Measurements from ENCODE around the gene TAS1R3.

The TAS1R3 gene

DNA sequence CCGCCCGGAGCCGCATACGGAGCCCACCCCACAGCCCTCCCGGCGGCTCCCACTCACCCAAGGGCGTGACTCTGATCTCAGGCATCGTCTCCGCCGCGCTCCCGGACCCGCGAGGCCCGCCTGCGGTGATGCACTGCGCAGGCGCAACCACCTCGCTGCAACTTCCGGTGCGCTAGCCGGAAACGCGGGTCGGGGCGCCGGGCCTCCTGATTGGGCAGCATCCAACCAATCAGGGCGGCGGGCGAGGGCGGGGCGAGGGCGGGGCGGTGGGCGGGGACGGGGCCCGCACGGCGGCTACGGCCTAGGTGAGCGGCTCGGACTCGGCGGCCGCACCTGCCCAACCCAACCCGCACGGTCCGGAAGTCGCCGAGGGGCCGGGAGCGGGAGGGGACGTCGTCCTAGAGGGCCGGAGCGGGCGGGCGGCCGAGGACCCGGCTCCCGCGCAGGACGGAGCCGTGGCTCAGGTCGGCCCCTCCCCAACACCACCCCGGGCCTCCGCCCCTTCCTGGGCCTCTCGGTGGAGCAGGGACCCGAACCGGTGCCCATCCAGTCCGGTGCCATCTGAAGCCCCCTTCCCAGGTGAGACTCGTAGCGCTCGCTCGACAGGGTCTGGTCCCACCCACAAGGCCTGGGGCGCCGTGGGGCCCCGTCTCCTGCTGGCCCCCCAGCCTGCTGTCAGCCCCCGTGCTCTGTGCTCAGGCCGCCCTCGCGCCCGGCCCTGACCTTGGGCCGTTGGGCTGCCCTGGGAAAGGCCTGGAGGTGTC is 6.4 kb upstream of the TAS1R3 start, which contains the start of the genes CPTP and INTS11:
Gene CPTP, plus strand, starts transcription at position 279 of the 764 bp plus-strand sequence. CDS start 2,109 bp downstream, outside the sequence.
Gene INTS11, minus strand, starts transcription at position 137 of the 764 bp plus-strand sequence. Its CDS starts 52 bp downstream, at position 85.
- DNase-seq = peak; percentile 79 to 85

DNA sequence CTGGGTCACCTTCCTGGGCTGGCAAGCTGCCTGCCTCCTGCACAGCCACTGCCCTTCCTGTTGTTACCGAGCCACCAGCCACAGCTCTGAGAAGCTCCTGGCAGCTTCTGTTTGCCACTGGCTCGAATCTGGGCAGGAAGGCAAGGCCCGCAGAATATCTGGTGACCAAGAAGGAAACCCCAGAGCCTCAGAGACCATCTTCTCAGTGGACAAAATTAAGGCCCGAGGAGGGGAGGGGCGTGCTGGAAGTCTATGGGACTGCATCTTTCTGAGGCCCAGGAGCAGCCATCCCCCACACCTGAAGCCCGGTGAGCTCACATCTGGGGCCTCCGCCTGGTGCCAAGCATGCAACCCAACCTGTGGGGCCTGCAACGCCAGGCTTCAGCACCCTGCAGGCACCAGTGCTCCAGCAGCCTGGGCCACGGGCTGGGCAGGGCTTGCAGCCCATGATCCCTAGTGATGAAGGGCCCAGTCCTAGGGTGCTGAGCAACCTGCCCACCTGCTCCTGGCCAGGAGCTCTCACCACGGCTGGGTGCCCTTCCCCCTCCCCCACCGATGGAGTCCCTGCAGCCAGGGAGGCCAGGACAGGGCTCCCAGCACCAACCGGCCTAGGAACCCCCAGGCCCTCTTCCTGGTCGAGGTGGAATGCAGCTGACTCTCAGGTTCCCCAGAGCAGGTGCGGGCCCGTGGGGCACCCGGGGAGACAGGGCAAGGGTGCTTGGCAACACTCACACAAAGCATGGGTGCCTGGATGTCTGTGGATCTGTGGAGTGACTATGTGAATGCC is 5.6 kb upstream of the TAS1R3 start:
- no peak for DNase-seq

DNA sequence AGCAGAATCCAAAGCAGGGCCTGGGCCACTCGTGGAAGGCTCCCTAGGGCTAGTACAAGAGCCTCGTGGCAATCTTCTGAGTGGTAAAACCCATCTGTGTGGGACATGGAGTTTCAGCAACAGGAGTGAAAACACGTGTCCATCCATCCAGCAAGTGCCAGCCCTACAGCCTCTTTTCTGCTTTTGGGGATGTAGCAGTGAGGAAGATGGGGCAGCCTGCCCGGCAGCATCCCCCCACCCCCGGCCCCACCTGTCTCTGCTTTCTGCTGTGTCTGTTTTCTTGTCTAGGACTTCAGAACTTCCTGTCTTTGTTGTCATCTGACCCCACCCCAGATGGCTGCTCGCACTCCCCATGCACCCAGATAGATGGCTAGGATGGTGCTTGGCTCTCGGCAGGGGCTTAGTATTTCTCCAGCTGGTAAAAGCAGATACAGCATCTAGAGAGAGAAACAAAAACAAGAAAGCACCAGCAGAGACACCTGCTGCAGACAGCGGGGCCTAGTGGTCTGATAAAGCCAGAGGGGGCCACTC is 4.9 kb upstream of the TAS1R3 start:
- DNase-seq = no peak

DNA sequence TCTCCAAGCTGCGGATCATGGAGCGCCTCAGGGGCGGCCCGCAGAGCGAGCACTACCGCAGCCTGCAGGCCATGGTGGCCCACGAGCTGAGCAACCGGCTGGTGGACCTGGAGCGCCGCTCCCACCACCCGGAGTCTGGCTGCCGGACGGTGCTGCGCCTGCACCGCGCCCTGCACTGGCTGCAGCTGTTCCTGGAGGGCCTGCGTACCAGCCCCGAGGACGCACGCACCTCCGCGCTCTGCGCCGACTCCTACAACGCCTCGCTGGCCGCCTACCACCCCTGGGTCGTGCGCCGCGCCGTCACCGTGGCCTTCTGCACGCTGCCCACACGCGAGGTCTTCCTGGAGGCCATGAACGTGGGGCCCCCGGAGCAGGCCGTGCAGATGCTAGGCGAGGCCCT is 3.8 kb upstream of the TAS1R3 start:
- DNase-seq = no peak

DNA sequence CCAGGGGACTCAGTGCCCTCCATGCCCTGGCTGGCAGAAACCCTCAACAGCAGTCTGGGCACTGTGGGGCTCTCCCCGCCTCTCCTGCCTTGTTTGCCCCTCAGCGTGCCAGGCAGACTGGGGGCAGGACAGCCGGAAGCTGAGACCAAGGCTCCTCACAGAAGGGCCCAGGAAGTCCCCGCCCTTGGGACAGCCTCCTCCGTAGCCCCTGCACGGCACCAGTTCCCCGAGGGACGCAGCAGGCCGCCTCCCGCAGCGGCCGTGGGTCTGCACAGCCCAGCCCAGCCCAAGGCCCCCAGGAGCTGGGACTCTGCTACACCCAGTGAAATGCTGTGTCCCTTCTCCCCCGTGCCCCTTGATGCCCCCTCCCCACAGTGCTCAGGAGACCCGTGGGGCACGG is 2.8 kb upstream of the TAS1R3 start:
- DNase-seq = no peak

DNA sequence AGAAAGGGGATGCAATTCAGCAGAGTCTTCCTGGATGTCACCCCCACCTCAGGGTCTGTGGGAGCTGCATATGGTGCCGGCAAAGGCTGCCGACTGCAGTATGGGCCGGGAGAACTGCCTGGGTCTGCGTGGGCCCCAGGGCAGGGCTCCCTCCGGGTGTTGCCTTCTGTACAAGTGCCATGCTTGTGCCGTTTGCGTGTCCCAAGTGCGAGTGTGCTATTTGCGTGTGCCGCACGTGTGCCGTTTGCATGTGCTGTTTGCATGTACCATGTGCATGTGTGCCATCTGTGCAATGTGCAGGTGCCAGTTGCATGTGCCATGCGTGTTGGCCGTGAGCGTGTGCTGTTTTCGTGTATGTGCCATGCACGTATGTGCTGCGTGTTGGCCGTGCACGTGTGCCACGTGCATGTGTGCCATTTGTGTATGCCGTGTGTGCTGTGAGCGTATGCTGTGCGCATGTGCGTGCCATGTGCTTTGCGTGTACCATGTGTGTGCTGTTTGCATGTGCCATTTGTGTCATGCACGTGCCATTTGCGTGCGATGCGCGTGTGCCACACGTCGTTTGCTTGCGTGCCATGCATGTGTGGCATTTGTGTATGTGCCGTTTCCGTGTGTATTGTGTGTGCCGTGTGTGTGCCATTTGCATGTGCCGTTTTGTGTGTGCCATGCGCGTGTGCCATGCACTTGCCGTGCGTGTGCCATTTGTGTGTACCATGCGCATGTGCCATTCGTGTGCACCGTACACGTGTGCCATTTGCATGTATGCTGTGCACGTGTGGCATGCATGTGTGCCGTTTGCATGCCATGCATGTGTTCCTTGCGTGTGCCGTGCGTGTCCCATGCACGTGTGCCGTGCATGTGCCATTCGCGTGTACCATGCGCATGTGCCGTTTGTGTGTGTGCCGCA is 1.5 kb upstream of the TAS1R3 start:
- DNase-seq = no peak

DNA sequence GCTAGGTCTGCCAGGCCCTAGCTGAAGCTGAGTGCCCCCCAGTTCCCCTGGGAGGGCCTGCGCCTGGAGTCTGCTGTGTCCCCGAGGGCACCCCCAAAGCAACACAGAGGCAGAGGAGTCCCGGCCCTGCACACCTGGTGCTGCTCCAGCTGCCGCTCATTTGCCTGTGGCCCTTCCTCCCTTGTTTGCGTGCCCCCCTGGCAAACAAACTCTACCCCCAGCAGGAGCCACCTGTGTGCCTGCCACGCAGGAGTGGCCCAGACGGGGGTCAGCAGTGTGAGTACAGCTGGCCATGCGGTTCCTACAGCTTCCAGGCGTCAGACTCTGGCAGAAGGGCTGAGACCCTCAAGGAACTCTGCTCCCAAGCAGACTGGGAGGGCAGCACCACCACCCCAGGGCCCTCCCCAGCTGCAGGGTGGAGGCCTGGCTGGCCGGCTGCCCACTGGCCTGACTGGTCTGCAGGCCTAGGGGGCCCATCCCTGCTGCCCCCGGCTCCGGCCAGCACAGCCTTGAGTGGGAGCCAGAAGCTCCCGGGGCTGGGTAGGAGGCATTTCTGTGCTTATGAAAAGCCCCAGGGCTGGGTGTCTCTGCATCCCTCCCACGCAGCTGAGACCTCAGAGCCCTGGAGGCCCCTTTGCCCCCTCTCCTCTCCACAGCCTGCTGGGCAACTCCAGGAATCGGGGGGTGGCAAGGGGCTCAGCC is 563 bp upstream of the TAS1R3 start:
- DNase-seq = peak in 1 of 2 experiments; percentile 45

DNA sequence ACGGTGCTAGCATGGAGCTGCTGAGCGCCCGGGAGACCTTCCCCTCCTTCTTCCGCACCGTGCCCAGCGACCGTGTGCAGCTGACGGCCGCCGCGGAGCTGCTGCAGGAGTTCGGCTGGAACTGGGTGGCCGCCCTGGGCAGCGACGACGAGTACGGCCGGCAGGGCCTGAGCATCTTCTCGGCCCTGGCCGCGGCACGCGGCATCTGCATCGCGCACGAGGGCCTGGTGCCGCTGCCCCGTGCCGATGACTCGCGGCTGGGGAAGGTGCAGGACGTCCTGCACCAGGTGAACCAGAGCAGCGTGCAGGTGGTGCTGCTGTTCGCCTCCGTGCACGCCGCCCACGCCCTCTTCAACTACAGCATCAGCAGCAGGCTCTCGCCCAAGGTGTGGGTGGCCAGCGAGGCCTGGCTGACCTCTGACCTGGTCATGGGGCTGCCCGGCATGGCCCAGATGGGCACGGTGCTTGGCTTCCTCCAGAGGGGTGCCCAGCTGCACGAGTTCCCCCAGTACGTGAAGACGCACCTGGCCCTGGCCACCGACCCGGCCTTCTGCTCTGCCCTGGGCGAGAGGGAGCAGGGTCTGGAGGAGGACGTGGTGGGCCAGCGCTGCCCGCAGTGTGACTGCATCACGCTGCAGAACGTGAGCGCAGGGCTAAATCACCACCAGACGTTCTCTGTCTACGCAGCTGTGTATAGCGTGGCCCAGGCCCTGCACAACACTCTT is 1.1 kb downstream of the TAS1R3 start:
- DNase-seq = no peak

DNA sequence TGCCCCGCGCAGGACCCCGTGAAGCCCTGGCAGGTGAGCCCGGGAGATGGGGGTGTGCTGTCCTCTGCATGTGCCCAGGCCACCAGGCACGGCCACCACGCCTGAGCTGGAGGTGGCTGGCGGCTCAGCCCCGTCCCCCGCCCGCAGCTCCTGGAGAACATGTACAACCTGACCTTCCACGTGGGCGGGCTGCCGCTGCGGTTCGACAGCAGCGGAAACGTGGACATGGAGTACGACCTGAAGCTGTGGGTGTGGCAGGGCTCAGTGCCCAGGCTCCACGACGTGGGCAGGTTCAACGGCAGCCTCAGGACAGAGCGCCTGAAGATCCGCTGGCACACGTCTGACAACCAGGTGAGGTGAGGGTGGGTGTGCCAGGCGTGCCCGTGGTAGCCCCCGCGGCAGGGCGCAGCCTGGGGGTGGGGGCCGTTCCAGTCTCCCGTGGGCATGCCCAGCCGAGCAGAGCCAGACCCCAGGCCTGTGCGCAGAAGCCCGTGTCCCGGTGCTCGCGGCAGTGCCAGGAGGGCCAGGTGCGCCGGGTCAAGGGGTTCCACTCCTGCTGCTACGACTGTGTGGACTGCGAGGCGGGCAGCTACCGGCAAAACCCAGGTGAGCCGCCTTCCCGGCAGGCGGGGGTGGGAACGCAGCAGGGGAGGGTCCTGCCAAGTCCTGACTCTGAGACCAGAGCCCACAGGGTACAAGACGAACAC is 1.8 kb downstream of the TAS1R3 start:
- DNase-seq = no peak

DNA sequence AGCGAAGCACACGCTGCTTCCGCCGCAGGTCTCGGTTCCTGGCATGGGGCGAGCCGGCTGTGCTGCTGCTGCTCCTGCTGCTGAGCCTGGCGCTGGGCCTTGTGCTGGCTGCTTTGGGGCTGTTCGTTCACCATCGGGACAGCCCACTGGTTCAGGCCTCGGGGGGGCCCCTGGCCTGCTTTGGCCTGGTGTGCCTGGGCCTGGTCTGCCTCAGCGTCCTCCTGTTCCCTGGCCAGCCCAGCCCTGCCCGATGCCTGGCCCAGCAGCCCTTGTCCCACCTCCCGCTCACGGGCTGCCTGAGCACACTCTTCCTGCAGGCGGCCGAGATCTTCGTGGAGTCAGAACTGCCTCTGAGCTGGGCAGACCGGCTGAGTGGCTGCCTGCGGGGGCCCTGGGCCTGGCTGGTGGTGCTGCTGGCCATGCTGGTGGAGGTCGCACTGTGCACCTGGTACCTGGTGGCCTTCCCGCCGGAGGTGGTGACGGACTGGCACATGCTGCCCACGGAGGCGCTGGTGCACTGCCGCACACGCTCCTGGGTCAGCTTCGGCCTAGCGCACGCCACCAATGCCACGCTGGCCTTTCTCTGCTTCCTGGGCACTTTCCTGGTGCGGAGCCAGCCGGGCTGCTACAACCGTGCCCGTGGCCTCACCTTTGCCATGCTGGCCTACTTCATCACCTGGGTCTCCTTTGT is 2.6 kb downstream of the TAS1R3 start:
- DNase-seq = no peak

DNA sequence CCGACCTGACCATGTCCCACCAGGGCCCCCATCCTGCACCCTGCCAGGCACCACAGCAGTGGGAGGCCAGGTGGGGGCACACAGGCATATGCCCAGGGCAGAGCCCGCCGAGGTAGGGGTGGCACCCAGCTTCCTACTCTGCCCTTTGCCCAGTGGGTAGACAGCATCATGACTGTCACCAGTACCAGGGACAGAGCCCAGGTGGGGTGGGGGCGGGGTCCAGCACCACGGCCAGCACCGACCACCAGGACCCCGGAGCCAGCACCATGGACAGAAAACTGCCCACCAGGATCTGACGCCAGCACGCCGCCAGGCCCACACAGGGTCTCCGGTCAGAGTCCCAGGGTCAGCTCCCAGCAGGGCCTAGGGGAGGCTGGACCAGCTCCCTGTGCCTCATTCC is 3.8 kb downstream of the TAS1R3 start:
- DNase-seq = no peak

DNA sequence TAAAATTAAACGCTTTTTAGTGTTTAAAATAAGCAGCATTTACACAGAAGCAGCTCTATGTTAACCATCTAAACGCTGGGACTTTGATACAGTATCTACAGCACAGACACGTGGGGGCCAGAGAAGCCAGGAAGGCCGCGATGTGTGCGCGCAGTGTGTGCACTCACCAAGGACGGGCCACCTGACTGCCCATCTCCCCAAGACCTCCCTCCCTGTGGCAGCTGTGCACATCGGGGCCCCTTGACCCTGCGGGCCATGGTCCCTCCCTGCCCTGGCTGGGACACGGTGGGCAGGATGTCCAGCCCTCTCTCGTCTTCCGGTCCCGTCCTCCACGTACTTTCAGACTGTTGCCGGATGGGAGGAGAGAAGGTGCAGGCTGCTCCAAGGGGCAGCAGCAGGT is 4.2 kb downstream of the TAS1R3 start:
- no peak for DNase-seq

DNA sequence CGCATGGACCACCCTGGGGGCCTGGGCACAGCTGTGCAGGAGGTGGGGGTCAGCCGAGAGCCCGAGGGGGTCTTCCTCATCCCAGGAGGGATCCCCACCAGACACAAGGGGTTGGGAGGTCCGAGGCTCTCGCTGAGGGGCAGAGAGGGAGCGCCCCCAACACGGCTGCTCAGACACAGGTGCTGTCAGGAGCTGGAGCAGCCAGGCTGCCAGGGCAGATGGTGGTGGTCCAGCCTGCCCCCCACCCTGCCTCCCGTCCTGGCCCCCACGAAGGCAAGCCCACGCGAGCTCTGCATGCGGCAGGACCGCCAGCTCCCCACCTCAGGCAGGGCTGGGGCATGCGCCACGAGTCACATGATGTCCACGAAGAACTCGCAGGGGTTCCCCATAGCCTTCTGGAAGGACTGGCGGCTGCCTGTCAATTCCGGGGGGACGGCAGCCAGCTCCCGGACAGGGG is 4.7 kb downstream of the TAS1R3 start:
- no peak for DNase-seq

DNA sequence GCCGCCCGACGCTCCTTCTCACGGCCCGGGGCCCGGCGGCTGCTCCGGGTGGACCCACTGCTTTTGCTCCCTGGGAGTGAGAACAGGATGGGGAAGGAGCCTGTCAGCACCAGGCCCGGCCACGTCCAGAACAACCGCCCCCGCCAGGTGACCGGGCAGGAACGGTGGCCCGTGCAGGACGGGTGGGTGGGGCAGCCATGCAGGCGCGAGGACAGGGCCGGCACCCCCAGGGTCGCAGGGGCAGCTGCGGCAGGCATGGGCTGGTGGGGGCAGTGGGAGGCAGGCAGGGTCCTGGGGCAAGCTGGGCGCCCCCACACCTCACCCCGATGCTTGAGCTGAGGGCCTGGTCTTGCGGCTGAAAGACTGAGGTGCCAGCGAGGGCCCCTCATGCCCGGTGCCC is 5.4 kb downstream of the TAS1R3 start:
- no peak for DNase-seq

DNA sequence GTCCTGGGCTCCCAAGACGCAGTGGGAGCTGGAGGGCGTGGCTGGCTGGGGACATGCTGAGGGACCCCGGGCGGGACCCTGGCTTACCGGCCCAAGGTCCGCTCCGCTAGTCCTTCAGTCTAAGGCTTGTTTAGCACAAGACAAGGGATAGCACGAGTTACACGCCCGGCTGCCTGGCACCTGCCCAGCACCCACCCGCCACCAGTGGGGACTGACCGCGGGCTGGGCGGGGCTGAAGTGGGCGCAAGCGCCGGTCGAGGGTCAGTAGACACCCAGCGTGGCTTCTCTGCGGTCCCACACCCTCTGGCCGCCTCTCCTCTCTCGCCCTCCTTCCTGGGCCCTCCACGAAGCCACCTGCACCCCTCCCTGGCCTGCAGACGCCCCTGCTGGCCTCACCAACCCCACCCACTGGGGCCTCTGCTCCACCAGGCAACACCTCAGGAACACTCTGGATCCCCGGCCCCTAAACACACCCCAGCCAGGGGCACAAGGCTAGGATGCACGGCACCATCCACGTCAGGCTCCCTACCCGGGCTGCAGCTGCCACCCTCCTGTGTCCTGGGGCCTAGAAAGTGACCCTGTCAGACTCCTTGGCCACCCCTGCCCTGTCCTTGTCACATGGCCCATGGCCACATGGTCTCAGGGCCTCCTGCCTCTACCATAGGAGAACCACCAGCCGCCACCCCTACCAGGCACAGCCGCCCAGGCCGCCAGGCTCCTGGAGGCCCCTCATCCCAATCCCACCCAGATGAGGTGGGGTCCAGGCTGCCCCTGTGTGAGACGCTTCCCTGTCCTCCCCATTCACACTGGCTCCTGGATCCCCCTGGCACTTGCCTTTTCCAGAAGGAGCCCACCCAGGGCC is 6.1 kb downstream of the TAS1R3 start:
- DNase-seq = no peak

DNA sequence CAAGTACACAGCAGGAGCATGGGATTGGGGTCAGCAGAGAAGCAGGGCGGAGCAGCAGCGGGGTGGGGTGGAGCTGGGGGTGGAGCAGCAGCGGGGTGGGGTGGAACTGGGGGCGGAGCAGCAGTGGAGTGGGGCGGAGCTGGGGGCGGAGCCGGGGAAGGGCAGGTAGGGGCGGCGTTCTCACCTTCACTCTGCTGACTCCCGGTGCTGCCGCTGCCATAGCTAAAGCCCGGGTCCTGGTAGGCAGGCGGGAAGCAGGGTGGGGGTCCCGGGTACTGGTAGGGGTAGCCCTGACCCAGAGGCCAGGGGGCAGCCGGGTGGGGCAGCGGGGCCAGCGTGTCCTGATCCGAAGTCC is 6.7 kb downstream of the TAS1R3 start:
- DNase-seq = no peak

DNA sequence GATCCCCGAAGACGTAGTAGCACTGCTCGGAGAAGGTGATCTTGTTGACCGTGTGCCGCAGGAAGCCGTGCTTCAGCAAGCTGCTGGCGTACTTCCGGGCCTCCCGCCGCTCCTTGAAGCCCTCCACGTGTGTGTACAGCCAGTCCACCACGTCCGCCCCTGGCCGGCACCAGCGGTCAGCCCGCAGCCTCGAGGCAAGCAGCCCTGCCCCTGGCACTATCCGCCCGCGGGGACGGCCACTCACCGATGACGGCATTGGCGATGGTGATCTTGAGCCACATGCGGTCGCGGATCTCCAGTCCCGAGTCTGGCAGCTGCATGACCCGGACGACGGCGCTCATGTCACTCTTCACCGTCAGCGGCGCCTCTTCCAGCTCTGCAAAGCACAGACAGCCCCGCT is 7.2 kb downstream of the TAS1R3 start:
- no peak for DNase-seq

DNA sequence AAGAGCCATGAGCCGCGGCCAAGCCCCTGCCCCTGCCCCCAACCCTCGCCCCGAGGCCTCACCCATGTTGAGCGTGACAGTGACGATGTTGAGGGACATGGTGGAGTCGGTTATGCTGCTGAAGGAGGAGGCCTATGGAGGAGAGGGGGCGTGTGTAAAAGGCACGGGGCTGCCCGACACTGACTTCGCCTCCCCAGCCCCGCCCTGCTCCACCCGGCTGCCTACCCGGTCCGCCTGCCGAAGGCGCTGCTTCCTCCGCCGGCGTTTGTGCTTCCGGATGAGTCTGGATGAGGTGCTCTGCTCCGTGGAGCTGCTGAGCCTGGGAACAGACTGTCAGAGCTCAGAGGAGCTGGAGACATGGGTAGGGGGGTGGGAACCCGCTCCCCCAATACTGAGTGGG is 9.1 kb downstream of the TAS1R3 start:
- DNase-seq = no peak
